ENCODE data around the gene TOLLIP.
"Not testable (repeated sequence)": the region's sequence is repeated elsewhere in the genome, so short reads cannot be mapped to it uniquely, and the experiment has no call there.

GRCh38 chr11:1244557-1244956 lies 64.9 kb downstream of the TOLLIP start:
- not testable (repeated sequence) for TF ChIP-seq CTCF (IDR thresholded peaks at IDR 0.05; ENCODE audit: control extremely low read depth in 1 of 3, insufficient read depth in 1 of 3, low read depth in 1 of 3, low read length in 3 of 3); TAF7 (optimal IDR thresholded peaks at IDR 0.05; ENCODE audit: borderline replicate concordance, low read depth, low read length); JUND (IDR thresholded peaks at IDR 0.05; ENCODE audit: low read length); PHF8 (conservative IDR thresholded peaks at IDR 0.05; ENCODE audit: low read depth, low read length); CEBPB (IDR thresholded peaks at IDR 0.05; ENCODE audit: low read depth, low read length); RXRA (IDR thresholded peaks at IDR 0.05; ENCODE audit: insufficient read depth, low read depth, low read length); POLR2AphosphoS5 (IDR thresholded peaks at IDR 0.05; ENCODE audit: low read depth, low read length); RAD21 (IDR thresholded peaks at IDR 0.05 in 1 of 2, conservative IDR thresholded peaks at IDR 0.05 in 1 of 2; ENCODE audit: low read depth in 2 of 2, low read length in 2 of 2); CREB1 (IDR thresholded peaks at IDR 0.05); GABPA (IDR thresholded peaks at IDR 0.05; ENCODE audit: borderline replicate concordance, insufficient read depth, low read length)
